Hematopoietic multipotent progenitor cell treated with erythropoietin and hydrocortisone succinate and interleukin-3 and kit ligand, for 6 days (in vitro differentiated cells): Measurements from ENCODE around the gene GLYATL1.

ENCODE experiments used
- DNase-seq: peaks from one replicate; pipeline ENCODE4 v3.0.0-alpha.2; 2015

GLYATL1 gene

DNA sequence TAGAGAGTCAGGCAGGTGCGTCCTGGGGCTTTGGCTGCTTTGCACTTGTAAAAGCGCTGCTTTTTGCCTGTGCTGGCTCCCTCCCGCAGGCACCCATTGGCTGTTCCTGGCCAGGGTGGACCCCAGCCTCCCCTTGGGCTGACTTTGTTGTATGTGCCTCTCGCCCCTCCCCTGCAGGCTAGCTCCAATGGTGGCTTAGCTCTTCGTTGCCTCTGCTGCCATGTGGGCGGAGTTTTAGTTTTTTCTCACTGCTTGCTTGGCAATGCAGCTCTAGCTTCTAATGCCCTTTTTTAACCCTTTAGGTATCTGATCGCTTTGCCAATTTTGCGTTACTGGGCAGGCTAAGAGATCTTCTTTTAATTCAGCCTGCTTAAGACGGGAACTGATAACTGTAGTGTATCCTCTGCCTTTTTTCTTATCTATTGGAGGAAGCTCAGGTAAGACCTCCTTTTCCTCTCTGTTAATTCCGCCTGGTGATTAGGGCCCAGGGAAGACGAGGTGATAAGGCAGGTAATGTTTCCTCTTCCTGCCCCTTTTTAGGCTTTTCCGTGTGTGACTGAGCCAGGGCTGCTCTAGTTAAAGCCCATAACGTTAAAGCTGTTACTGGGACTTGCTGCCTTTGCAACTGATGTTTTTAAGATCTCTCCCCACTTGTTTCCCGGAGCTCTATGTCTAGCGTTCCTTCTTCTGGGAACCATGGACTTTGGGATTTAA lies 11.7 kb upstream of the GLYATL1 start:
- DNase-seq = peak; percentile 75

DNA sequence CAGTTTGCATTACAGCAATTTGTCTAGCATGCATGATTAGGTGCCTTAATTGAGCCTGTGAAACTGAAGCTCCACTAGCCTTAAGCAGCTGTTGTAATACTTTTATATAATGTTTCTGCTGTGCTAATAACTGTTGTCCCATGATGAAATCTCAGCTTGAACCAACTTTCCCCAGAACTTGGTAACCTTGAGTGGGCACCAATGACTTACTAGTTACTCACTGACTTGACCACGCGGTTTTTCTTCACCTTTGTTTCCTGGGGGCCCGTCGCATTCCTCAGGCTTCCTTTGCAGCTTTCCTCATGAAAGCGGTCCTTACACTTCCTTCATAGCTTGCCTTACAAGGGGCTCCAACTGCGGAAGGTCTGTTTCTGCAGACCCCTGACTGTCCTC lies 11.2 kb upstream of the GLYATL1 start:
- no peak for DNase-seq

DNA sequence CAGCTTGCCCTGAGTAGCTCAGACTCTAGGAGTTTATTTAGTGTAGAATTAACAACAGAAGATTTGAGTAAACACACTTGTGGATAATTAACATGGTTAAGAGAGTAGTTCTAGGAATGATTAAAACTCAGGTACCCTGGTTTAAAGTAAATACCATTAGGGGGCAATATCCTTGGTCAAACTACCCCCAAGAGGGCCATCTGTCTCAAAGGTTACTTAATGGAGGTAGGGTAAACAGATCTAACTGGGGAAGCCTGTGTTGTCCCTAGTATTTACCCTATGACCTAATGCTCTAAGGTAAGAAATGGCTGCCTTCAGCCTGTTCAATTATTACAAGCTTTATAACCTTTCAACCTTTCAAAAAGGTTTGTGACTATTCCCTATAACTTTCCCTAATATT lies 10.6 kb upstream of the GLYATL1 start:
- no peak for DNase-seq

- no peak for DNase-seq
These were observed 8.4 kb upstream of the GLYATL1 start for GRCh38 chr11:58930926-58931325.

DNA sequence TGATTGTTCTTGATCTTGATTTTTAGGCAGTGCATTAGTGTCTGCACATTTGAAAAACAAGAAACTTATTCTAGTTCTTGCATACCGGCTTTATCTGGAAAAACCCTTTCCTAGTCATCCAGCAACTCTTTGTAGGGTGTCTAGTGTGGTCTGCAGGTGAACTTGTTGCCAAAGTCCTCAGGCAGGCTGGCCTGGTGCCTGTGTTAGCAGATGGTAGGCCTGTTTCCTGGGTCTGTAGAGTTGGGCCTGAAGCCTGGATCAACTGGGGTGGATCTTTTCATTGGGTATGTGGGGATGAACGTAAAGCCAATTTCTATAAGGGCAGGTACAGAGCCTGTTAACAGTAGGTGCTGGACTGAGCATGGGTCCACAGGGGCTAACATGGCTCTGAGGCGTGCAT lies 5.6 kb upstream of the GLYATL1 start:
- DNase-seq = no peak

GRCh38 chr11:58934945-58935513 lies 4.3 kb upstream of the GLYATL1 start:
- no peak for DNase-seq

DNA sequence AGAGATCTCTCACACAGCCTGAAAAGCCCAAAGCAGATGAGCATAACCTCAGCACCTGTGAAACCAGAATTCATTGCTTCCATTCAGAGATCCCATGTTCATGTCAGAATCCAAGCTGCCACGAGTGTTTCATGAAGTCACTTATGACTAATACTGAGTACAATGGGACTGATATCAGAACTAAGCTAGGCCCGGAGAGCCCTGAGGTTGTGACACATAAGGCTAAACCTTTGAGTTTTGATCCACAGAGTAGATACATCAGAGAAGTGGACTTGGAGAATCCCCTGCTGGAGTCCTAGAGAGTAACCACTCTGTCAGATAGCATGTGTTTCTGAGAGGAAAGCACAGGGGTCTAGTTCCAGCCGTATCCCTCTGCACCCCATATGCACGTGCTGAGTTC lies 890 bp upstream of the GLYATL1 start:
- no peak for DNase-seq

DNA sequence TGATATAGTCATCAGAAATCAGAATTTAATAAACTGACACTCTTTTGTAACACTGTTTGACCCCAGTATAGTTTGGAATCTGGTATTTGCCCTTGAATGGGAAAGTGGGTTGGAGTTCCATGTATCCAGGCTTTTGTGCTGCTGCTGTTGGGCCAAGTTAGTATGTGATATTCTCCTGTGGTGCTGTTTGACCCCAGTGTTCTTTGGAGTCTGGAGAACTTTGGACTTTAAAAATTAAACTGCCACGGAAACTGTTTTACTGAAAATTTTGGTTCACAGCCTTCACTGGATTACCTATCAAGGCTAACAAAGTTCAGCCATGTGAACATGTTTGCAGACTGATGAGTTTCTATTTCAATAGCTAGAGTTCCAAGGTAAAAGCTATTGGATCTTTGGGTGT lies 740 bp downstream of the GLYATL1 start:
- DNase-seq = no peak

DNA sequence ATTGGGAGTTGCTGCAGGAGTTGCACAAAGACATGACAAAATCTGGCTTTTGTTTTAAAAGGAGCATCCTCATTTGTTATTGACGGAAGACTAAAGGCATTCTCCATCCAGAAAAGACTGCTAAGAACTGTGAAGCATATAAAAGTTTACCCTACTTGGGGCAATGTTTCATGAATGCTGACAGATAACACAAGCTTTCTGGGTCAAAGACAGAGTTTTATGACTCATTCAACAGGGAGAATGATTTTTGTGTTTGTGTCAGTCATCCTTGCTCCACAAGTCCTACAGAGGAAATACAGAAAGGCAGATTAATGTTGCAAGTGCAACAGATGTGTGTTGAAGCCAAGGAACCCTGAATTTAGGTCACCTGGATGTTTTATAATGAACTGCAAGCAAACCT lies 2.5 kb downstream of the GLYATL1 start:
- no peak for DNase-seq

GRCh38 chr11:58945663-58946062 lies 6.4 kb downstream of the GLYATL1 start:
- no peak for DNase-seq

- DNase-seq = no peak
These were observed 9.9 kb downstream of the GLYATL1 start for GRCh38 chr11:58949184-58949583.

GRCh38 chr11:58957922-58958321 lies 18.6 kb downstream of the GLYATL1 start:
- no peak for DNase-seq

DNA sequence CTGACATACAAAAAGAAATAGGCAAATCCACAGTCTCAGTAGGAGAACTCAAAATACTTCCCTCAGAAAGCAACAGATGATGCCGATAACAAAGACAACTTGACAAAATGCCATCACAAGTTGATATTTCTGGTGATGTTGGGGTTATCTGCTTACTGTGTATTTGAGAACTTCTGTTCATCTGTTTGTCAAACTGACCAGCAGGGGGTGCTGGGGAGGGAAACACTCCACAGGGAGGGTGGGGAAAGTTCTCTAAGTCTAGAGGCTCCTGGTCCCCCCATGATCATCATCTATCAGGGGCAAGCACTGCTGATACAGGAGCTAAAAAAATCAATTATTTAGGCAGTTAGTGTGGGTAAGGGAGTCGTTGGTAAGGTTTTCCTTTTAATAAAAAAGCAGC lies 19.2 kb downstream of the GLYATL1 start:
- peak; percentile 71 for DNase-seq

DNA sequence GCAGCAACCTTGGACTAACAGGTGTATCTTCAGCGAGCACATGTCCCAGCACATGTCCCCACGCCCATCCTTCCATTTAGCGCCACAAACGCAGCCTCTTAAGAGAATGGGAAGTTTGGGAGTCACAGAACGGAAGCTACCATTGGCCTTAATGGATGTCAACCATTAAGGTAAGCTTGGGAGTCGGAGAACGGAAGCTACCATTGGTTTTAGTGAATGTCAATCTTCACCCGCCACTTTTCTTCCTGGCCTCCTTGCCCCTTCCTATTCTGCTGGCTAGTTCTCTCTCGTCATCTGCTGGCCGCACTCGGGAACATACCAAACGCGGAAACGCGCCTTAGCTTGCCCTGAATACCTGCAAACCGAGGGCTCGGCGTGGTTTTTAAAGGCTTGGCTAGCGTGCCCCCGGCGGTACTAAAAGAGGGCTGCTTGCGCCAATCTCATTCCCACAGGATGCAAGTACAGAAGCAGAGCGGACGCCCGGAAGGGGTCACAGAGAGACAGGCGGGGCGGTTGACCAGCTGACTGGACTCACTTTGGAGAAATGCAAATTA lies 24.3 kb downstream of the GLYATL1 start:
- DNase-seq = no peak

DNA sequence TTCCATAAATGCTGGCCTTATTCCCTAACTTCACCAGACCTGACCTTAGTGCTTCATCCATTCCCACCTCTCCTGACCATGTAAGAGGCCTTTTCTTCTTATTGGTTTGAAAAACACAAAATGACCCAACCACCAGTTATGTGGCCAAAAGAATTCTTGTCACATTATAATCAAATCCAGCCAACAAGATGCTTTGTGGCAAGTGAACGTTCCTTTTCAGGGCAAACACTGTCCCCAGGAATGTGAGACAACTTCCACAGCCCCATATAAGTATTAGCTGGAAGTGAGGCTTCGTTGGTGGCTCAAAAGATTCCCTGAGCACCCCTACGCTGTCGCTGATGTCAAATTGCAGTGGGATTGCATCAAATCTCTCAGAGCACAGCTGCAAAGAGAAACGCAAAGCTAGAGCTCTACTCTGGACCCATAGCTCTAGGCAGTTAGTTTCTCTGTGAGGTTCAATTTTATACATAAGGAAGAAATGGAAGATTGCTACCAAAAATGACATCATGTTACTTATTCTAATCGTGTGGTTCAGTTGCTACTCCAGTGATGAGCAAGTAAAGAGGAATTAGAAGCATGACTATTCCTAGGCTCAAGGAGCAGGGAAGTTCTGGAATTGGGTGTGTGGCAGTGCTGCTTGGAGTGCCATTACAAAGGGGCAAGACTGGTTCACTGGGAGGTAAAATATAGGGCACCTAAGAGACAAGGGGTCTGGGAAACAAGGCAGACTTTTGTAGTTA lies 26.1 kb downstream of the GLYATL1 start:
- DNase-seq = no peak

DNA sequence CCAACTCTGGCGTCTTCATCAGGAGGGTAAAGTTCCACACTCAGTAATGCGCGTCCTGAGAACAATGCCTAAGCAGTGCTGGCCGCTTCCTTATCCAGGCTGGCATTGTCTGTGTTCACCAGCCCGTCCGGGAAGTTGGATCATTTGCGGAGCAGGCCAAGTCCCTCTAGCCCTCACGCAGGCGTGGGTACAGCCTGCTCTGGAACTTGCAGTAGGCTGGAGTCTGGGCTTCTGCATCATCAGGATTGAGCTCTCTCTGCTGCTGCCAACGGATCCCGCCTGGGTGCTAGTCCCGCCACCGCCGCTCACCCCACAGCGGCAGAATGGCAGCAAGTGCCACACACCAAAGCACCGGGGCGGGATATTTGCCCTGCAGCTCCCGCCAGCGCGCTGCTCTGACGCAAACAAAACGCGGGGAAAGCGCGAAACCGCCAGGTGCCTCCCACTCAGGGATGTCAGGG lies 29.0 kb downstream of the GLYATL1 start:
- DNase-seq = no peak

DNA sequence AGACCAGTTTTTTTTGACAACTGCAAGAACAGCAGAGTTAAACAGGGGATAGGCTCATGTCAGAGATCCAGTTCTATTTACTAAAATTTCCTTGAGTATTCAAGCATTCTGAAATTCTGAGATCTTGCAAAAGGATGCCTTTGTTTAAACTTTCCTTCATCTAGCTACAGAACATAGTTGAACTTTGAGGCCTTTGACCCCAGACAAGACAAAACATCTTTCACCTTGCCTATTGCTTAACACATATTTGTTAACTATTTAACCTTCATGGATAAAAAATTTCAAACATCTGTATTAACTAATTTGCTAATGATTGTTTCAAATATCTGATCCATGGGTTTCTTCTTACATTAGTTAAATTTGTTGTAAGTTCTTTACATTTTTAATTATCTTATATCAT lies 38.2 kb downstream of the GLYATL1 start:
- no peak for DNase-seq

GRCh38 chr11:58979222-58979621 lies 39.9 kb downstream of the GLYATL1 start:
- no peak for DNase-seq

- peak; percentile 21 for DNase-seq
These were observed 41.0 kb downstream of the GLYATL1 start for GRCh38 chr11:58980159-58980843.

GRCh38 chr11:58992489-58992888 lies 53.2 kb downstream of the GLYATL1 start:
- DNase-seq = no peak

DNA sequence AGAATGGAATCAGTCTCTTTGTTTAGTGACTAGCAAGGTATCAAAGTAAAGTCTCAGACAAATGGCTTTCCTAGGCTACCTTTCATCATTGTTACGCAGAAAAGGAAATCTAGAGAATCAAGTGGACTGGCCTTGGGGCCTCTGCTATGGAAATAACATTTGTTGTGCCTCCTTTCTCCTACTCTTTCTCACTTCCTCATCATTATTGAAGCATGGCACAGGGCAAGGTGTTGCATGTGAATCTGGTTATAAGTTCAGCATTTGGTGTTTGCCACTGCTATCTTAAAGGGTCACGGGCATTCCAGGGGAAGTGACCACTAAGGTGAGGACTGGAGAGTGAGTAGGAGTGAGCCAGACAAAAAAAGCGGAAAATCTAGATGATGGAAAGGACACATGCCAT lies 54.9 kb downstream of the GLYATL1 start:
- DNase-seq = no peak

- DNase-seq = no peak
These were observed 59.4 kb downstream of the GLYATL1 start for GRCh38 chr11:58998480-58999290.
